Activated CD8-positive, alpha-beta memory T cell treated with anti-CD3 and anti-CD28 coated beads for 4 hours (primary cell): Measurements from ENCODE around the gene EIF4G1.
A peak's percentile ranks its signal among the peaks of the same experiment; 100 is the strongest.
"Not testable (repeated sequence)": the region's sequence is repeated elsewhere in the genome, so short reads cannot be mapped to it uniquely, and the experiment has no call there.

Source experiments
- DNase-seq, 2 donors: peaks; one replicate each; pipeline ENCODE4 v3.0.0-alpha.2; 2020; ENCODE audit warnings: low read depth in 2 of 2

The EIF4G1 gene

GRCh38 chr3:184334470-184335158 is 20.2 kb downstream of the EIF4G1 start:
- DNase-seq = peak in 1 of 2 donors; percentile 37

GRCh38 chr3:184335291-184335660 is 20.9 kb downstream of the EIF4G1 start:
- DNase-seq = no peak

GRCh38 chr3:184335661-184336546 is 21.5 kb downstream of the EIF4G1 start:
- DNase-seq = peak; percentile 70 to 75

GRCh38 chr3:184336547-184337398 is 22.4 kb downstream of the EIF4G1 start:
- no peak for DNase-seq

GRCh38 chr3:184337399-184337714 is 23.0 kb downstream of the EIF4G1 start, which contains the start of gene FAM131A:
Gene FAM131A (plus strand): TSS chr3:184337600. CDS start chr3:184337631, 31 bp downstream.
- DNase-seq = no peak

- no peak for DNase-seq
Observed at GRCh38 chr3:184337981-184338380, 23.6 kb downstream of the EIF4G1 start.

- no peak for DNase-seq
Observed at GRCh38 chr3:184338511-184338945, 24.1 kb downstream of the EIF4G1 start.

- no peak for DNase-seq
Observed at GRCh38 chr3:184339001-184339400, 24.6 kb downstream of the EIF4G1 start.

GRCh38 chr3:184339451-184340135 is 25.2 kb downstream of the EIF4G1 start:
- DNase-seq = not testable (repeated sequence)

- DNase-seq = no peak
Observed at GRCh38 chr3:184341925-184342324, 27.5 kb downstream of the EIF4G1 start.

GRCh38 chr3:184343200-184343876 is 28.9 kb downstream of the EIF4G1 start:
- no peak for DNase-seq

- DNase-seq = no peak
Observed at GRCh38 chr3:184344579-184345316, 30.3 kb downstream of the EIF4G1 start.

GRCh38 chr3:184345317-184346144 is 31.1 kb downstream of the EIF4G1 start:
- no peak for DNase-seq

- DNase-seq = no peak
Observed at GRCh38 chr3:184346480-184347190, 32.2 kb downstream of the EIF4G1 start.

GRCh38 chr3:184347321-184348056 is 33.1 kb downstream of the EIF4G1 start:
- DNase-seq = no peak

- no peak for DNase-seq
Observed at GRCh38 chr3:184348057-184348382, 33.6 kb downstream of the EIF4G1 start.

GRCh38 chr3:184349563-184350470 is 35.4 kb downstream of the EIF4G1 start:
- DNase-seq = no peak
